NCI-H2227 (cell line): ENCODE measurements around the gene CFAP54.

Experiments used
- DNase-seq: peaks from one replicate; lab custom pipeline; 2025; ENCODE audit not compliant: unreplicated experiment; lab: John Stamatoyannopoulos, UW

CFAP54 gene

DNA sequence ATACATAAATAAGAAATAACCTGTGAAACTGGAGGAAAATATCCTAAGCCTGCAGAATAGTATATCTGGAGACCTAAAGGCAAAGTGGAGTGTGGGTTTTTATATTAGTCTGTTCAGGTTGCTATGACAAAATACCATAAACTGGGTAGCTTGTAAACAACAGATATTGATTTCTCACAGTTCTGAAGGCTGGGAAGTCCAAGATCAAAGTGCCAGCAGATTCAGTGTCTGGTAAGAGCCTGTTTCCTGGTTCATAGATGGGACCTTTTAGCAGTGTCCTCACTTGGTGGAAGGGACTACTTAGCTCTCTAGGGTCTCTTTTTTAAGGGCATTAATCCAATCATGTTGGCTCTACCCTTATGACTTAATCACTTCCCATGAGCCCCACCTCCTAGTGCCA is 392.2 kb downstream of the CFAP54 start:
- no peak for DNase-seq

DNA sequence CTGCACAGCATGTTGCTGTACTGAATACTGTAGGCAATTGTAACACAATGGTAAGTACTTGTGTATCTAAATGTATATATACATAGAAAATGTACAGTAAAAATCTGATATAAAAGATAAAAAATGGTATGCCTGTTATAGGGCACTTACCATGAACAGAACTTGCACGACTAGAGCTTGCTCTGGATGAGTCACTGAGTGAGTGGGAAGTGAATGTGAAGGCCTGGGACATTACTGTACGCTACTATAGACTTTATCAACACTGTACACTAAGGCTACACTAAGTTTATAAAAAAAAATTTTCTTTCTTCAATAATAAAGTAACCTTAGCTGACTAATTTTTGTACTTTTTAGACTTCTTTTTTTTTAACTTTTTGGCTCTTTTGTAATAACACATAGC is 393.5 kb downstream of the CFAP54 start:
- no peak for DNase-seq

DNA sequence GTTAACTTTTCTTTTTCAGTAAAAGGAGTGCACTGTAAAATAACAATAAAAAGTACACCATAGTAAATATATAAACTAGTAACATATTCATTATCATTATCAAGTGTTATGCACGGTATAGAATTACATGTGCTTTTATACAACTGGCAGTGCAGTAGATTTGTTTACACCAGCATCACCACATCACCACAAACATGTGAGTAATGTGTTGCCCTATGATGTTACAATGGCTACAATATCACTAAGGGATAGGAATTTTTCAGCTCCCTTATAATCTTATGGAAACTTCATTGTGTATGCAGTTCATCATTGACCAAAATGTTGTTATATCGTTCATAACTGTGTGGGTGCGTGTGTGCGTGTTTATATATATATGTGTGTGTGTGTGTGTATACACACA is 394.2 kb downstream of the CFAP54 start:
- no peak for DNase-seq

DNA sequence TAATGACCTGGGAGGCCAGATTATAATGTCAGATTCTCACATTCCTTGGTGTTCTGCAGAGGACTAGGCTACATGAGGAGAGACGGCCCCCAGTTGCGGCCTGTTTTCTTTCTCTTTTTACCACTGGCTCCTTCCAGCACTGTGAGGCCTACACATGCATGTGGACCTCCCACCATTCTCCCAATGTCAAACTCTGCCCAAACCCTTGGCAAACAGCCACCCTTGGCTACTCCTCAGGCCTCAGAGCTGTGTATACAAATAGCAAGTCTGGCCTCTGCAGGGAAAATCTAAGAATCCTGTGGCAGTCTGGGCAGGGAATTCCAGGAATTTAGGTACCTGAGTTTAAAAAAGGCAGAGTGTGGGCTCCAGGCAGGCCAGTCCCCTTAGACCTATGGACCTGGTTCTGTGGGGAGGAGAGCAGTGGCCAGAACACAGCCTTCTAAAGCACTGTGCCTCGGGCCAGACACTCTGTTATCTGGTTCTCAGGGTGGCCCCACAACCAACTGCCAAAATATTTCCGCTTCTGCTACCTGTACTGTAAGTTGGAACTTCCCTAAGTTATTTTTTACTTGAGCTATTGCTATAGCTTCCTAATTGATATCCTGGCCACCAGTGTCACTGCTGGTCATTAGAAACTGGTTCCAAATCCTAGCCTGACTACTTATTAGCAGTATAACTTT is 397.8 kb downstream of the CFAP54 start:
- no peak for DNase-seq

DNA sequence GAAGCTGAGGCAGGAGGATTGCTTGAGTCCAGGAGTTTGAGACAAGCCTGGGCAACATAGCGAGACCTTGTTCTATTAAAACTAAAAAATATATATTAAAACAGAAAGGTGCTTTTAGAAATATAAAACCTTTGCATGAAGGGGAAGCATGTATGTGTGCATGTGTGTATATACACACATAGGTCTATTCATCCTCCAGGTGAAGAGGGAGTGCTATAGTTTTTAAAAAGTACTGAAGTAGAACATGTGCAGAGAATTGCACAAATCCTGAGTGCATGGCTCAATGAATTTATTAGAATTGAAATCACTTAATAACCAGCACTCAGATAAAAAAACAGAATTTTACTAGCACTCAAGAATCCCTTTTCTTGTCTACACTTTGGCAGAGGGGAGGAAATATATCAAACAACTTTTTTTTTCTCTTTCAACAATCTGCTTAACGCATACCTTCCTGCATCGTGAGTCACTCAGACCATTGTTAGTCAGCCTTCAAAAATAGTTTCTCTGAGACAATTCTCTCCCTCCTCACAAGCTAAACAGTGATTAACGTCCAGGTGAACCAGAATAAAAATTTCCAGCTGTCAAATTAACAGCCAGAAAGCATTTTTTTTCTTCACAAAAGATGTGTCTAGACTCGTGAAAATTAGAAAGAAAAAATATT is 400.0 kb downstream of the CFAP54 start:
- no peak for DNase-seq

DNA sequence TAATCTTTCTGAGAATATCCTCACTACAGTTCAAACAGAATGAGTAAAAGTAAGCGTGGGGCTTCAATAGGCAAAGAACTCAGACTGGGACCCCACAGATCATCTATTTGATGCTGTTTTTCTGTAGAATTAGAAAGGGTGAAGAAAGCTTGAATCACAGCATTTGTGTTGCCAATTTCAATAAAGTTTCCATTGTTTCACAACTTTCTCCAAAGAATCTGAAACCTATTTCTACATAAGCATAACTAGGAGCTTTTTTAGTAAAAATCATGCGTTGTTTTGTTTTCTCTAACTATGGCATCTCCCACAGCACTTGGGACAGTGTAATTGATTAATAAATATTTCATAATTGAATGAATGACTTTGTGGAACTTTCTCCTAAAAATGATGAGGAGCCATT is 401.0 kb downstream of the CFAP54 start:
- no peak for DNase-seq

DNA sequence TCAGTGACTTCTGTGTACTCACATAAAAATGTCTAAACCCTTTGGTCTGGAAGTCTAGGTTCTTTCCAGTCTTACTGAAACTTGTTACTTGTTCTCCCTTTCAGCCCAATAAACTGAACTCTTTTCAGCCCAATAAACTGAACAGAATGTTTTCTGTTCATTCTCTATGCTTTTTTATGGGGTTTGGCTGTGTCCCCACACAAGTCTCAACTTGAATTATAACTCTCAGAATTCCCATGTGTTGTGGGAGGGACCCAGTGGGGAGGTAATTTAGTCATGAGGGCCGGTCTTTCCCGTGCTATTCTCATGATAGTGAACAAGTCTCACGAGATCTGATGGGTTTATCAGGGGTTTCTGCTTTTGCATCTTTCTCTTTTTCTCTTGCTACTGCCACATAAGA is 402.7 kb downstream of the CFAP54 start:
- DNase-seq, result no peak

DNA sequence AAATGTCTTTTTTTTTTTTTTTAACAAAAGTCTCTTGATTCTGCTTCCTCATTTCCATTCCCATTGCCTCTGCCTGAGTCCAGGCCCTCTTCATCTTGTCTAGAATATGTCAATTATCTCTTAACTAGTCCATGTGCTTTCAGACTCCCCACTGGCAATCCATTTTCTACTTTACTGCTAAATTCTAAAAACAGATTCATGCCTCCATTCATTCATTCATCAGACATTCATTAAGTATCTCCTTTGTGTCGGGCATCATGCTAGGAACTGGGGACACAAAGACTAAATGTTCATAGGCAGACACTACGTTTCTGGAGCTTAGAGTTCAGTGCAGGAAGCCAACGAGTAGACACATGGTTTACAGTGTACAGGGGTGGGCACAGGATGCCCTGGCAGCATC is 408.0 kb downstream of the CFAP54 start:
- no peak for DNase-seq

DNA sequence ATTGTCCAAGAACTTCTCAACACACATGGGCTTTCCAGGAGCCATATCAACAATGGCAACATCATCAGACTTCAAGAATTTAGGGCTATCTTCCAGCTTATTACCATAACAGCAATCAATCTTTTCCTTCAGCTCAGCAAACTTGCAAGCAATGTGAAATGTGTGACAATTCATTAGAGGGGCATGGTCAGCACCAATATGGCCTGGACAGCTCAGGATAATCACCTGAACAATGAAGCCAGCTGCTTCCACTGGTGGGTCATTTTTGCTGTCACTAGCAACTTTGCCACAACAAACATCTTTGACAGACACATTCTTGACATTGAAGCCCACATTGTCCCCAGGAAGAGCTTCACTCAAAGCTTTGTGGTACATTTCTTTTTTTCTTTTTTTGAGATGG is 411.8 kb downstream of the CFAP54 start:
- no peak for DNase-seq

DNA sequence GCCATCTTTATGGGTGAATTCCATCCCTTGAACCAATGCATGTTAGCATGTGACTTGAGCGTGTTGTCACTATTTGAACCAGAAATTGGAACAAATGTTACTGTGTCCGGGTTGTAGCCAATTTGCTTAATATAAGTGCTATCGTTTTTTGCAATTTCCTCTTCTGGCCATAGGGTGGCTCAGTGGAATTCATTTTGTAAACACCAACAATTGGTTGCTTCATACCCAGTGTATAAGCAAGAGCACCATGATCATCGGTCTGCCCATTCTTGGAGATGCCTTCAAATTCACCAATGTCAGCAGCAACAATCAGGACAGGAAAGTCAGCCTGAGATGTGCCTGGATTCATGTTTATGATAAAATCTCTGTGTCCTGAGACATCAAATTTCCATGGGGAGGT is 412.7 kb downstream of the CFAP54 start:
- DNase-seq, result no peak

DNA sequence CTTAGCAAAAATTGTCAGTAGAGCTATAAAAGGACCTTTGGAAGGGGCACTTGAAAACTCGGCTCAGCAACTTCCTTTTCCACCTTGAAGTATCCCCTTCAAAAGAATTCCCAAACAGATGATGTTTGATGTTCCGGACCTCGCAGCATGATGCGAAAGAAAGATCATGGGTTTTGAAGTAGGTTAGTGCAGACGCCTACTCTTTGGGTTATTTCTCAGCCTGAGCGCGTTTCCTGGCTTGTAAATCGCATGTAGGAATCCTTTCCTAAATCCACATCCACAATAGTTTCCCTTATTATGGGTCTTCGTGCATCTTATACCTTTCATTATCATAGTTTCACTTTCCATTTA is 417.1 kb downstream of the CFAP54 start:
- no peak for DNase-seq

DNA sequence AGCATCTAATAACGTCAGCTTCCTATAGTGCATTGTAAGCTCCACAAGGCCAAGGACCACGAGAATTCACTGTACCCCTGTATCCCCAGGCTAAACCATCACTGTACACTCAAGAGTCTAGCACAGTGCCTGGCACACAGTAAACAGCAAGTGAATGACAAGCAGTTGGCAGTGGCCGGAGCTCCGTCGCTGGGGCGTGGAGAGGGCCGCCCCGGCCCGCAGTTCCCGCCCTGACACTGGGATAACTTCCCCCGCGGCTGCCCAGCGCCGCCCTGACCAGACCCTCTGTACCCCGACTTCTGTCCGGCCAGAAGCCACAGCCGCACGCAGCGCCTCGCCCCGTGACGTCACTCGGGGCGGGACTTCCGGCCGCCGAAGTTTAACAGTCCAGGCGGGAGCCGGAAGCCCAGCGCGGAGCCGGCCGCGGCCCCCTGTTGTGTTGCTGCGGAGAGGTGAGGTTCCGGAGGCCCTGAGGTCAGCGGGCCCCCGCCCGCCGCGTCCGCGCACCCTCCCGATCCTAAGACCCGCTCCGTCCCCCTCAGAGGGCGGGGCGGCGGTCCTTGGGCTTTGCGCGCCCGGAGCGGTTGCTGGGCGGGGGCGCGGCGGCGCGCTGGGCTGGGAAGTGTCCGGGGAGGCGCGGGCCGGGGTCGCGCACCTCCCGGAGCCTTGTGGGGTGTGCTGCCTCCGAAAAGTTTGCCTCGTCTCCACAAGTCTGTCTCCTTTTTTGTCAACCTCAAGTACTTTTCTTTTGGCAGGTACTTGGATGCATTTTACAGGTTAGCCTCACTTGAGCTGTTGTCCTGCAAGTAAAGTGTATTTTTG is 417.7 kb downstream of the CFAP54 start, which contains the start of gene NEDD1:
Gene NEDD1, plus strand, starts transcription at position 409 of the 822 bp plus-strand sequence. CDS start 2,503 bp downstream, outside the sequence.
- peak; percentile 88 for DNase-seq

DNA sequence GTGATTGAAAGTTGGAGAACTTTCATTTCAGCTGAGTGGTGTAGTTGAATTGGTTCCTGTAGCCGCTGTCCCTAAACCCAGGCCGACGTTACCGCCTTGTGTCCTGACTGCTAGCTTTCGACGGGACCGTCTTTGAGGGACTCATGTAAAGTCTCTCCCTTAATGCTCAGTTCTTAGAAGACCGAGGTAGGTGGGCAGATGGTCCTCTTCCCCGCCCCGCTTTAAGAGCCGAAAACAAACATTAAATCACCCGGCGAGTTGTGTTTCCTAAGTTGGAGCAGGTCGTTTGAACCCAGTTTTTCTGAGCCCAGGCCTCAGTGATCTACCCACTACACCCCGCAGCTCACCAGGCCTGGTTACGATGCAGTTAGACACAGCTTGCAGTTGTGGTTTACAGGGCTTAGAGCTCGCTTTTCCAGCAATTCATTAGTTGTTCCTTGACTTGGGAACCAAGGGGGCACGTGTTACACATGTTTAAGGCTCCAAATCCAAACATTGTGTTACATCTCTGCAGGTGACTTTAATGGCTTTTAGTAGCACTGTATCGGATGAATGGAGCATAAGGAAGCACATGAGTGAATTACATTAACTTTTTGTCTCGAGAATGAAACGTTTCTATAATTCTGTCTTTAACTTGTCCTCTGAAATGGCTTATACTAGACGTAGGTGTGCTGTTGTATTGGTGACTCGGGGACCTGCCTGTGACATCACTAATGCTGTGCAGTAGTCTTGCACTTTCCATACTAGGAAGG is 418.5 kb downstream of the CFAP54 start:
- DNase-seq, result peak; percentile 31

DNA sequence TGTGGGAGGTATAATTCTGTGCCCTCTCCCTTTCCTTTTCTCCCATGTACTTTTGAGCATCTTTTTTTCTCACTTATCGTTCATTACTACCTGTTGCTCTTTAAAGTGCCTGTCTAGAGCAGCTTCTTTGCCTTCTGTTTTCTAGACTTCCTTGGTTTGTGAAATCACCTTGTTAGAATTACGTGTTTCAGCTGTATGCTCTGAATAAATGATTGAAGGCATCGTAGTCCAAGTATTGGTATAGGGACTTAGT is 419.0 kb downstream of the CFAP54 start:
- no peak for DNase-seq

DNA sequence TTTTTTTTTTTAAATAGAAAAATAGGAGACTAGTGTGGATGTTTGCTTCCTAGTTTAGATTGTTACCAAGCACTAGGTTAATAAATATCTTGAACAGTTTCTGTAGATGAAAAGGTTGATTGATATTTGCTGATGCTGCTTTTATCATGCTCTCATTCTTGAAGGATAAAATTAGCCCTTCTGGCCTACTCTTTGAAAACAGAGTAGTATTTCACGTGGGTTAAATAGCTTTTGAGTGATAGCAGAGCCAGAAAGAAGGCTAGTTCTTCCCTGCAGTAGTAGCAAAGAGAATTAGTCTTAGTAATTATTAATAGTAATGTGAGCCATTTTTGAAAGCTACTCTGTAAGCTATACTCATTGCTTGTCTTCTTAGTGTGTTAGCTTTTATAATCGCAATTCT is 422.9 kb downstream of the CFAP54 start:
- no peak for DNase-seq

DNA sequence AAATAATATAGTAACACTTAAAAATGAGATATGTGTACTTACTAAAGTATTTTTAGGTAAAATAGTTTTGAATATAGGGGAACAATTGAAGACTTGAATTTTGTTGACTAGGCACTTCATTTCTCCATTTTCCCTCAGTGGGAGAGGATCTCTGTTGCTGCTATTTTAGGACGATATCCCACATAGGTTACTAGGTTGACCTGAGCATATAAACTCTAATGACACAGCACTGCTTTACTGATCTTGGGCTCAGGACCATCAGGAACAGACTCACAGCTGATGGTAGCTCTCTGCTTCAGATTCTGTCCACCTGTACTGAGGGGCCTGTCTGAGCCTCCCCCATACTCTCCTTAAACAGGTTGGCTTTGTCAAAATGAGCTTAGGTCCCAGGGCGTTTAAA is 423.6 kb downstream of the CFAP54 start:
- DNase-seq, result no peak

DNA sequence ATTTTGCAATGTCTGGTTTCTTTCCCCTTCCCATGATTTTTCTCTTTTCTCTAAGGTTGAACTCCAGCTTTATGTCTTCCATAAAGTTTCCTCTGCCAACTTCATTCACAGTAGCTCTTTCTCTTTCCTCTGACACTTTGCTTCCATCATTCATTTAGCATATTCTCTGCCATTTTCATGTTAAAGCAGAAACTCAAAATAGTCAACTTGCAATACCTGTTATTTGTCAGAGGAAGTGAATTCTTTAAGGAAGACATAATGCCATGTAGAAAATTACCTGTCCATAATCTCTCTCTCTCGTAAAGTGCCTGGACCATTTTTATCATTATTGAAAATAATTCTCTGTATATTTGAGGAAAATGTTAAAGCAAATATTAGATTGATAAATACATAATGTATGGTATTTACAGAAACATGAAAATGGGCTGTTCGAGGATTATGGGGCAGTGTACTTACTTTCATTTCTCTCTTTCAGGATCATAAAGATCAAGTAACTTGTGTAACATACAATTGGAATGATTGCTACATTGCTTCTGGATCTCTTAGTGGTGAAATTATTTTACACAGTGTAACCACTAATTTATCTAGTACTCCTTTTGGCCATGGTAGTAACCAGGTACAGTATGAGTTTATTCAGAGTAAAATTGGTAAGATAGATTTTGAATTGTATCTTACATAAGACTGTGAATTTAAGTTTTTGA is 430.3 kb downstream of the CFAP54 start:
- DNase-seq, result no peak
